HCT116 (cell line): ENCODE data around the gene ARMC2. TPM values are rescaled to one million over a fixed set of nuclear protein-coding genes. Genes with fewer than 3 reads are reported as not detected.
"Not testable (repeated sequence)": the region's sequence is repeated elsewhere in the genome, so short reads cannot be mapped to it uniquely, and the experiment has no call there.

Experiments
- ATAC-seq: fragments of 200-7000 bp; cut with Tn5 transposase; 2 replicates; pipeline ENCODE4 v1.9.1; 2020; ENCODE audit warnings: mild to moderate bottlenecking, moderate library complexity
- BruUV-seq: library from RNA; stranded (reverse); fragments of 400-500 nt; replicated peaks from 2 replicates; lab custom pipeline; 2021; lab: Mats Ljungman, UMichigan
- CTCF ChIA-PET: fragments of 300-600 bp; sonication (Branson Sonifier 250); formaldehyde crosslinking; loops from one replicate; lab custom pipeline; 2021; ENCODE audit warnings: antibody characterized with exemption; lab: Charles Lee
- POLR2A ChIA-PET: fragments of 300-600, 350-600 bp; sonication (Branson Sonifier 250); formaldehyde crosslinking; loops from one replicate; lab custom pipeline; 2021; ENCODE audit warnings: antibody characterized with exemption; lab: Charles Lee
- RAD21 ChIA-PET, 2 experiments: fragments of 300-600 bp; sonication (Branson Sonifier 250); formaldehyde crosslinking; loops; one replicate each; lab custom pipeline; 2023; ENCODE audit warnings: low total read pairs in 2 of 2; ENCODE audit not compliant: uncharacterized antibody in 2 of 2, unreplicated experiment in 2 of 2, low non-redundant PET in 1 of 2; lab: Charles Lee
- DNase-seq: peaks from one replicate; pipeline ENCODE4 v3.0.0-alpha.2; 2010; ENCODE audit warnings: low read depth, low spot score
- H2AFZ ChIP-seq: fragments of 200-600 bp; shearing (Covaris generic), sonication (generic); 2 replicates; pipeline ENCODE4 v1.6.1; 2017; ENCODE audit warnings: low read depth, mixed run types, mixed read lengths, antibody characterized with exemption, low read length; ENCODE audit not compliant: poor library complexity, severe bottlenecking
- H3K27ac ChIP-seq: 2 replicates; pipeline ENCODE4 v1.5.1; 2012; ENCODE audit warnings: low read depth, low read length
- H3K27me3 ChIP-seq: fragments of 200-600 bp; sonication (generic); 2 replicates; pipeline ENCODE4 v1.6.1; 2016; ENCODE audit warnings: mixed run types, low read length, mixed read lengths; ENCODE audit not compliant: insufficient read depth
- H3K36me3 ChIP-seq, 2 experiments: fragments of 200-500 bp in 1 of 2; fragments of 200-600 bp in 1 of 2; sonication (Bioruptor generic) in 1 of 2; sonication (generic) in 1 of 2; 2 replicates each; pipeline versions ENCODE4 v1.5.1 to v1.6.1; 2014 to 2016; ENCODE audit warnings: low read length in 2 of 2, inconsistent platforms in 1 of 2, mixed read lengths in 1 of 2, mixed run types in 1 of 2; ENCODE audit not compliant: insufficient read depth in 2 of 2, control insufficient read depth in 1 of 2
- H3K4me1 ChIP-seq, 2 experiments: fragments of 200-600 bp in 1 of 2; sonication (generic) in 1 of 2; 2 replicates each; pipeline versions ENCODE4 v1.5.1 to v1.6.1; 2012 to 2017; ENCODE audit warnings: low read length in 2 of 2, inconsistent platforms in 1 of 2, mild to moderate bottlenecking in 1 of 2, mixed read lengths in 1 of 2, mixed run types in 1 of 2, moderate library complexity in 1 of 2; ENCODE audit not compliant: insufficient read depth in 2 of 2, control insufficient read depth in 1 of 2
- H3K4me2 ChIP-seq: fragments of 200-600 bp; sonication (generic); 2 replicates; pipeline ENCODE4 v1.6.1; 2017; ENCODE audit warnings: mixed run types, low read length, mixed read lengths
- H3K4me3 ChIP-seq, 2 experiments: fragments of 200-600 bp in 1 of 2; sonication (generic) in 1 of 2; replicated peaks in 1 of 2; 2 replicates each; pipeline ENCODE4 v1.5.1; 2011 to 2016; ENCODE audit warnings: low read length in 2 of 2, control low read depth in 1 of 2, low read depth in 1 of 2, mild to moderate bottlenecking in 1 of 2, mixed read lengths in 1 of 2, mixed run types in 1 of 2
- H3K79me2 ChIP-seq: fragments of 200-600 bp; sonication (generic); 2 replicates; pipeline ENCODE4 v1.6.1; 2017; ENCODE audit warnings: mild to moderate bottlenecking, mixed run types, low read length, moderate library complexity, mixed read lengths; ENCODE audit not compliant: insufficient read depth
- H3K9ac ChIP-seq: fragments of 200-600 bp; sonication (generic); 2 replicates; pipeline ENCODE4 v1.6.1; 2016; ENCODE audit warnings: low read length, mixed read lengths
- H3K9me2 ChIP-seq: fragments of 200-600 bp; sonication (generic), shearing (Covaris generic); 2 replicates; pipeline ENCODE4 v1.6.1; 2017; ENCODE audit warnings: mixed run types, mild to moderate bottlenecking, moderate library complexity; ENCODE audit not compliant: insufficient read depth
- H3K9me3 ChIP-seq, 2 experiments: fragments of 200-500 bp in 1 of 2; fragments of 200-600 bp in 1 of 2; sonication (Bioruptor generic) in 1 of 2; sonication (generic) in 1 of 2; 2 replicates each; pipeline ENCODE4 v1.6.1; 2014 to 2017; ENCODE audit warnings: low read length in 2 of 2, mixed read lengths in 2 of 2, inconsistent platforms in 1 of 2, low read depth in 1 of 2, mild to moderate bottlenecking in 1 of 2, mixed run types in 1 of 2, moderate library complexity in 1 of 2; ENCODE audit not compliant: control insufficient read depth in 1 of 2, insufficient read depth in 1 of 2
- H4K20me1 ChIP-seq: fragments of 200-600 bp; sonication (generic), shearing (Covaris generic); 2 replicates; pipeline ENCODE4 v1.6.1; 2017; ENCODE audit warnings: mixed run types, mild to moderate bottlenecking, moderate library complexity; ENCODE audit not compliant: insufficient read depth
- CBX3 ChIP-seq: IDR thresholded peaks from 2 replicates; pipeline ENCODE4 v1.6.1; 2012; ENCODE audit warnings: low read depth
- EGR1 ChIP-seq: IDR thresholded peaks from 2 replicates; pipeline ENCODE4 v1.6.1; 2012; ENCODE audit warnings: low read depth
- EZH2 ChIP-seq: fragments of 200-600 bp; sonication (generic); IDR thresholded peaks from 2 replicates; pipeline ENCODE4 v1.6.1; 2017; ENCODE audit warnings: antibody characterized with exemption, mixed run types
- EZH2phosphoT487 ChIP-seq: fragments of 200-600 bp; IDR thresholded peaks from 2 replicates; pipeline ENCODE4 v1.6.1; 2018; ENCODE audit warnings: antibody characterized with exemption, borderline replicate concordance
- FOSL1 ChIP-seq: IDR thresholded peaks from 2 replicates; pipeline ENCODE4 v1.6.1; 2012; ENCODE audit warnings: low read depth
- RAD21 ChIP-seq: IDR thresholded peaks from 2 replicates; pipeline ENCODE4 v1.6.1; 2012; ENCODE audit warnings: low read depth, mild to moderate bottlenecking
- SIN3A ChIP-seq: IDR thresholded peaks from 2 replicates; pipeline ENCODE4 v1.6.1; 2012; ENCODE audit warnings: low read depth
- SP1 ChIP-seq: IDR thresholded peaks from 2 replicates; pipeline ENCODE4 v1.6.1; 2012; ENCODE audit warnings: low read depth
- TCF7L2 ChIP-seq: IDR thresholded peaks from 2 replicates; pipeline ENCODE4 v1.7.0; 2011; ENCODE audit warnings: borderline replicate concordance, inconsistent platforms; ENCODE audit not compliant: insufficient read depth, insufficient read length; ENCODE audit errors: extremely low read depth
- ZNF274 ChIP-seq: fragments of 200-500 bp; sonication (Bioruptor generic); IDR thresholded peaks from 2 replicates; pipeline ENCODE4 v1.6.1; 2014; ENCODE audit warnings: mild to moderate bottlenecking, low read depth, low read length, inconsistent platforms
- intact Hi-C: fragments of 100-400 bp; cut with micrococcal nuclease; formaldehyde crosslinking; loops from 2 replicates; pipeline ENCODE4 v1.10.0; 2022
- total RNA-seq: library from RNA; stranded (reverse); gene quantifications from one replicate; pipeline ENCODE4 v1.2.1, GENCODE V29; 2021; ENCODE audit not compliant: unreplicated experiment
- TF ChIP-seq, protein P1 (sequence below): IDR thresholded peaks from 2 replicates; pipeline ENCODE4 v1.6.1; 2012; ENCODE audit warnings: low read depth

The ARMC2 gene
- total RNA-seq, 1 experiment from 2014 or later, result 3.6 TPM

DNA sequence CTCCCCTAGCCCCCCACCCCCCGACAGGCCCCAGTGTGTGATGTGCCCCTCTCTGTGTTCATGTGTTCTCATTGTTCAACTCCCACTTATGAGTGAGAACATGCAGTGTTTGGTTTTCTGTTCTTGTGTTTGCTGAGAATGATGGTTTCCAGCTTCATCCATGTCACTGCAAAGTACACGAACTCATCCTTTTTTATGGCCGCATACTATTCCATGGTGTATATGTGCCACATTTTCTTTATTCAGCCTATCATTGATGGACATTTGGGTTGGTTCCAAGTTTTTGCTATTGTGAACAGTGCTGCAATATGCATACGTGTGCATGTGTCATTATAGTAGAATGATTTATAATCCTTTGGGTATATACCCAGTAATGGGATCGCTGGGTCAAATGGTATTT is 42.7 kb downstream of the ARMC2 start:
- intact Hi-C loops, result loop anchor here (10.0 kb wide), 1 partner anchor 504 kb away; no protein-coding TSS in a partner anchor
- not testable (repeated sequence) for BruUV-seq

DNA sequence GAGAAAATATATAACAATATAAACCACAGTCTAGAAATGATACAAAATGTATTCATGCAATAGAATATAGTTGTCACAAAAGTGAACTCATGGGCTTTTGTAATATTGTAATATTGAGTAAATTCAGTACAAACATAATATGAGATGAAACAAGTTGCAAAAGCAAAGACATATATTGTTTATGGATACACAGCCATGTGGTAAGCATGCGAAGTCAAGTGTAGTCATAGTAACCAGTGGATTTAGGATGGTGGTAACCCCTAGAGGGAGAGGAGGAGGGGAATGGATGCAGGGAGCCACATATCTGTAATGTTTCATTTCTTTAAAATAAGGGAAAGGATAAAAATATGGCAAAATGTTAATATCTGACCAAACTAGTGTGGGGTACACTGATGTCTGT is 47.3 kb downstream of the ARMC2 start:
- Histone ChIP-seq H3K4me1 (peaks cover 6 to 16% of the 10 kb centered on the region in 2 experiments), H3K4me3 (no peak overlapping the region), H3K4me2 (no peak overlapping the region), H4K20me1 (no peaks in the 10 kb centered on the region), H3K79me2 (no peaks in the 10 kb centered on the region), H3K9ac (no peak overlapping the region), H3K36me3 (no peaks in the 10 kb centered on the region), H3K9me3 (no peaks in the 10 kb centered on the region), H3K9me2 (no peaks in the 10 kb centered on the region), H3K27me3 (no peaks in the 10 kb centered on the region), H2AFZ (no peak overlapping the region), H3K27ac (no peak overlapping the region)
- ATAC-seq (no peak), DNase-seq (no peak)
- ChIA-PET POLR2A (no interaction called here), CTCF (interaction anchor here (1.4 to 3.5 kb wide), 2 partner anchors 336 to 353 kb away, joined by 3 to 113 read pairs; no protein-coding TSS in a partner anchor), RAD21 (no interaction called here)
- no peak for TF ChIP-seq RAD21
- no peak for TF ChIP-seq SP1
- TF ChIP-seq EGR1, result no peak
- TF ChIP-seq EZH2, result no peak
- no peak for TF ChIP-seq SIN3A
- TF ChIP-seq ZNF274, result no peak
- no peak for TF ChIP-seq EZH2phosphoT487
- TF ChIP-seq, protein P1, sequence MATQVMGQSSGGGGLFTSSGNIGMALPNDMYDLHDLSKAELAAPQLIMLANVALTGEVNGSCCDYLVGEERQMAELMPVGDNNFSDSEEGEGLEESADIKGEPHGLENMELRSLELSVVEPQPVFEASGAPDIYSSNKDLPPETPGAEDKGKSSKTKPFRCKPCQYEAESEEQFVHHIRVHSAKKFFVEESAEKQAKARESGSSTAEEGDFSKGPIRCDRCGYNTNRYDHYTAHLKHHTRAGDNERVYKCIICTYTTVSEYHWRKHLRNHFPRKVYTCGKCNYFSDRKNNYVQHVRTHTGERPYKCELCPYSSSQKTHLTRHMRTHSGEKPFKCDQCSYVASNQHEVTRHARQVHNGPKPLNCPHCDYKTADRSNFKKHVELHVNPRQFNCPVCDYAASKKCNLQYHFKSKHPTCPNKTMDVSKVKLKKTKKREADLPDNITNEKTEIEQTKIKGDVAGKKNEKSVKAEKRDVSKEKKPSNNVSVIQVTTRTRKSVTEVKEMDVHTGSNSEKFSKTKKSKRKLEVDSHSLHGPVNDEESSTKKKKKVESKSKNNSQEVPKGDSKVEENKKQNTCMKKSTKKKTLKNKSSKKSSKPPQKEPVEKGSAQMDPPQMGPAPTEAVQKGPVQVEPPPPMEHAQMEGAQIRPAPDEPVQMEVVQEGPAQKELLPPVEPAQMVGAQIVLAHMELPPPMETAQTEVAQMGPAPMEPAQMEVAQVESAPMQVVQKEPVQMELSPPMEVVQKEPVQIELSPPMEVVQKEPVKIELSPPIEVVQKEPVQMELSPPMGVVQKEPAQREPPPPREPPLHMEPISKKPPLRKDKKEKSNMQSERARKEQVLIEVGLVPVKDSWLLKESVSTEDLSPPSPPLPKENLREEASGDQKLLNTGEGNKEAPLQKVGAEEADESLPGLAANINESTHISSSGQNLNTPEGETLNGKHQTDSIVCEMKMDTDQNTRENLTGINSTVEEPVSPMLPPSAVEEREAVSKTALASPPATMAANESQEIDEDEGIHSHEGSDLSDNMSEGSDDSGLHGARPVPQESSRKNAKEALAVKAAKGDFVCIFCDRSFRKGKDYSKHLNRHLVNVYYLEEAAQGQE, result no peak
- TF ChIP-seq CBX3, result no peak
- no peak for TF ChIP-seq TCF7L2
- TF ChIP-seq FOSL1, result no peak
- no TSS peak for BruUV-seq
- intact Hi-C loops, result loop anchor here (10.0 kb wide), 1 partner anchor 499 kb away; no protein-coding TSS in a partner anchor

More for the DNA sequence above, 42.7 kb downstream of the ARMC2 start:
- ATAC-seq, H3K4me1 ChIP-seq, H3K4me3 ChIP-seq, CTCF ChIA-PET, H3K27me3 ChIP-seq, H3K27ac ChIP-seq, POLR2A ChIA-PET, H4K20me1 ChIP-seq, H3K79me2 ChIP-seq, H3K9me2 ChIP-seq, H2AFZ ChIP-seq, H3K9me3 ChIP-seq, H3K4me2 ChIP-seq, H3K36me3 ChIP-seq, RAD21 ChIA-PET, DNase-seq, H3K9ac ChIP-seq: not testable (repeated sequence)
